Activated CD8-positive, alpha-beta T cell treated with anti-CD3 and anti-CD28 coated beads for 36 hours (primary cell): ENCODE results near the gene NOL4L. TPM values are rescaled to one million over a fixed set of nuclear protein-coding genes. Genes with fewer than 3 reads are reported as not detected.
A peak's percentile ranks its signal among the peaks of the same experiment; 100 is the strongest.

ENCODE experiments used
- ATAC-seq: fragments of 200-7000 bp; cut with Tn5 transposase; one replicate; pipeline ENCODE4 v1.10.0; 2021; ENCODE audit warnings: mild to moderate bottlenecking, moderate library complexity
- CTCF ChIA-PET: fragments of 350-600 bp; sonication (Branson Sonifier 250); formaldehyde crosslinking; loops from one replicate; lab custom pipeline; 2021; ENCODE audit warnings: antibody characterized with exemption; lab: Charles Lee
- POLR2A ChIA-PET: fragments of 350-600 bp; sonication (Branson Sonifier 250); formaldehyde crosslinking; loops from one replicate; lab custom pipeline; 2021; ENCODE audit warnings: antibody characterized with exemption; lab: Charles Lee
- DNase-seq: peaks from one replicate; pipeline ENCODE4 v3.0.0-alpha.2; 2020
- H3K27ac Mint-ChIP-seq: one replicate; pipeline ENCODE4 v1.8.0; 2021; ENCODE audit warnings: mild to moderate bottlenecking, mixed read lengths
- H3K27me3 Mint-ChIP-seq: one replicate; pipeline ENCODE4 v1.8.0; 2021; ENCODE audit warnings: mixed read lengths
- H3K36me3 Mint-ChIP-seq: one replicate; pipeline ENCODE4 v1.8.0; 2021; ENCODE audit warnings: low read depth, mixed read lengths
- H3K4me1 Mint-ChIP-seq: one replicate; pipeline ENCODE4 v1.8.0; 2021; ENCODE audit warnings: low read depth, mixed read lengths
- H3K4me3 Mint-ChIP-seq: one replicate; pipeline ENCODE4 v1.8.0; 2021; ENCODE audit warnings: mild to moderate bottlenecking, moderate library complexity, mixed read lengths
- H3K9me3 Mint-ChIP-seq: one replicate; pipeline ENCODE4 v1.8.0; 2021; ENCODE audit warnings: mixed read lengths
- intact Hi-C: fragments of 100-400 bp; cut with micrococcal nuclease; formaldehyde crosslinking; loops from one replicate; pipeline ENCODE4 v1.10.0; 2022
- total RNA-seq, 2 experiments: library from RNA; stranded (reverse); gene quantifications; one replicate each; pipeline ENCODE4 v1.2.3, GENCODE V29; 2021
- TF ChIP-seq, protein P1 (sequence below): fragments of 200-600 bp; IDR thresholded peaks from one replicate; pipeline ENCODE4 v1.8.0; 2022; ENCODE audit warnings: antibody characterized with exemption, mild to moderate bottlenecking

The NOL4L gene
- total RNA-seq, 2 experiments from 2014 or later: 23.3 to 23.9 TPM

DNA sequence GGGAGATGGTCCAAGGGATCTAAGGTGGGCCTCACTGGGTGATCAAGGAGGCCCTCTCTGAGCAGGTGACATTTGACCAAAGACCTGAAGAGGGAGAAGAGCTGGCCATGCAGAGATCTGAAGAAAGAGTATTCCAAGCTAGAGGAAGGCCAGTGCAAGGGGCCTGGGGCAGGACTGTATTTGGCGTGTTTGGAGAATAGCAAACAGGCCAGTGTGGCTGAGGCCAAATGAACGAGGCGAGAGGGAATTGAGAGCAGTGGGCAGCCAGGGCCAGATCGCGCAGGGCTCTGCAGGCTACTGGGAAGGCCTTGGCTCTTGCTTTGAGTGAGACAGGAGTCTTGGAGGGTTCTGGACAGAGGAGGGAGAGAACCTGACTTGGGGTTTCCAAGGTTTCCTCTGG is 9.3 kb downstream of the NOL4L start:
- TF ChIP-seq, protein P1, sequence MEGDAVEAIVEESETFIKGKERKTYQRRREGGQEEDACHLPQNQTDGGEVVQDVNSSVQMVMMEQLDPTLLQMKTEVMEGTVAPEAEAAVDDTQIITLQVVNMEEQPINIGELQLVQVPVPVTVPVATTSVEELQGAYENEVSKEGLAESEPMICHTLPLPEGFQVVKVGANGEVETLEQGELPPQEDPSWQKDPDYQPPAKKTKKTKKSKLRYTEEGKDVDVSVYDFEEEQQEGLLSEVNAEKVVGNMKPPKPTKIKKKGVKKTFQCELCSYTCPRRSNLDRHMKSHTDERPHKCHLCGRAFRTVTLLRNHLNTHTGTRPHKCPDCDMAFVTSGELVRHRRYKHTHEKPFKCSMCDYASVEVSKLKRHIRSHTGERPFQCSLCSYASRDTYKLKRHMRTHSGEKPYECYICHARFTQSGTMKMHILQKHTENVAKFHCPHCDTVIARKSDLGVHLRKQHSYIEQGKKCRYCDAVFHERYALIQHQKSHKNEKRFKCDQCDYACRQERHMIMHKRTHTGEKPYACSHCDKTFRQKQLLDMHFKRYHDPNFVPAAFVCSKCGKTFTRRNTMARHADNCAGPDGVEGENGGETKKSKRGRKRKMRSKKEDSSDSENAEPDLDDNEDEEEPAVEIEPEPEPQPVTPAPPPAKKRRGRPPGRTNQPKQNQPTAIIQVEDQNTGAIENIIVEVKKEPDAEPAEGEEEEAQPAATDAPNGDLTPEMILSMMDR: no peak
- ChIA-PET CTCF (no interaction called here), POLR2A (interaction anchor here (1.2 to 1.7 kb wide), 2 partner anchors 32 to 36 kb away, joined by 3 to 8 read pairs; no protein-coding TSS in a partner anchor)
- no peak for DNase-seq
- no peak overlapping the region for H3K27ac Mint-ChIP-seq
- H3K27me3 Mint-ChIP-seq: no peaks in the 10 kb centered on the region
- intact Hi-C loops: loop anchor here (5.0 kb wide), 1 partner anchor 34 kb away; no protein-coding TSS in a partner anchor
- H3K9me3 Mint-ChIP-seq: no peaks in the 10 kb centered on the region
- H3K4me1 Mint-ChIP-seq: peaks cover 44% of the 10 kb centered on the region
- no peaks in the 10 kb centered on the region for H3K36me3 Mint-ChIP-seq
- no peak overlapping the region for H3K4me3 Mint-ChIP-seq
- ATAC-seq: no peak

DNA sequence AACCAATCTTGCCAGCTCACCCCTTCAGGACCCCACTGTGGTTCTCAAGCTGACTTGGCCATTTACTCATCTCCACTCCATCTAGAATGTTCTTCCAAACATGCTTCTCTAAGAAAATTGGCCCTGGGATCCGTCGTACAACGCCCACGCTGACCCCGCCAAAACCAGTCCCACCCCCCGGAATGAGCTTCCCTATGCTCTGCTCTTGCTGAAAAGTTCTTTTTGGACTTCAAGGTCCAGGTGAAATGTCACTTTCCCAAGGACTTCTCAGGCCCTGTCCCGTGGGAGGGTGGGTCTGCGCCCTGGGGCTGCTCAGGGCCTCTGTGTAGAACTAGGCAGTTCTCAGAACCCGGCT is 9.9 kb downstream of the NOL4L start:
- H3K4me1 Mint-ChIP-seq: peaks cover 44% of the 10 kb centered on the region
- CTCF ChIA-PET: no interaction called here

DNA sequence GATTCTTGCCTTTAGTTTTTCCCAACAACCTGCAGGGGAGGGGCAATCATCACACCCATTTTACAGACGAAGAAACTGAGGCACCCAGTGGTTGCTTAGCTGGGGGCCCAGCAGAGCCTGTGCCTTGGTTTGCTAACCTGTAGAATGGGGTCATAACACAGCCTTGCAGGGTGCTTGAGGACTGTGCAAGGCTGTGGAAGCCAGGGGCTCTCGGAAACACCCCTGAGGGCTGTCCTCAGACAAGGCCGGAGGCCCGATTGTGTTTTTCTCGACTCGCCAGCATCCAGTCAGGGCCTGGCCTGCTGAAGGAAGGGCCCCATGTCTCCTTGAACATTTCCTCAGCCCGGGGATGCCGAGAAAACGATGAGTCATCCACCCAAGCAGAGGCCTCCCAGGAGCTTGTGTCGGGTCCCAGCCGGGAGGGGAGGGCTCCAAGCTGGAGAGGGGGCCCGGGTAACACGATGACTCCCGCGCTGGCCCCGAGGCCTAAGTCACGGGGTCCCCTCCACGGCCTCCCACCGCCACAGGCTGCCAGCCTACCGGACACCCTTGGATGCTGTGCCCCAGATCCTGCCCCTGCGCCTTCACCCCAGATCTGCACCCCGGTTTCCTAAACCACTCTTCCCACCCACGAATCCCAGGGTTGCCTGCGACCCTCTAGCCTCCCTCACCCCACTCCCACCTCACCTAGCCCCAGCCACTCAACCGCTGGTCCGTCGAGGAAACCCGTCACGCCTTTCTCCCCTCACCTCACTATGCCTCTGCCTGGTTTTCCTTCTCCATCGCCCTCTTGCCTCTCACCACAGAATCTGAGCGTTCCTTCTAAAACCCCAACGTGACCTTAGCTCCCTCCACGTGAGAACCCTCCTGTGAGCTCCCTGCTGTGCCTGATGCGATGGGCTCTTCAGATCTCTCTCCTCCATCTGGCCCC is 10.6 kb downstream of the NOL4L start:
- ChIA-PET CTCF (interaction anchor here (0.7 to 2.4 kb wide), 5 partner anchors 11 to 78 kb away, joined by 3 to 11 read pairs (median 5); no protein-coding TSS in a partner anchor), POLR2A (interaction anchor here (0.9 to 2.2 kb wide), 6 partner anchors 10 to 40 kb away, joined by 3 to 10 read pairs (median 6); partner anchors contain the start of gene NOL4L)
- ATAC-seq (peak; percentile 68), DNase-seq (peak; percentile 65)
- Mint-ChIP-seq H3K4me1 (peaks cover 46% of the 10 kb centered on the region), H3K36me3 (no peaks in the 10 kb centered on the region), H3K9me3 (no peaks in the 10 kb centered on the region), H3K4me3 (no peak overlapping the region), H3K27ac (no peak overlapping the region), H3K27me3 (no peaks in the 10 kb centered on the region)
- intact Hi-C loops: loop anchor here (5.0 kb wide), 1 partner anchor 32 kb away; no protein-coding TSS in a partner anchor
- TF ChIP-seq, protein P1: no peak

More for the DNA sequence above, 9.9 kb downstream of the NOL4L start:
- POLR2A ChIA-PET: interaction anchor here (0.9 to 2.2 kb wide), 4 partner anchors 10 to 40 kb away, joined by 3 to 10 read pairs (median 6); partner anchors contain the start of gene NOL4L
- ATAC-seq (no peak), DNase-seq (no peak)
- no peak overlapping the region for H3K27ac Mint-ChIP-seq
- TF ChIP-seq, protein P1: no peak
- intact Hi-C loops: loop anchor here (5.0 kb wide), 1 partner anchor 33 kb away; no protein-coding TSS in a partner anchor
- no peaks in the 10 kb centered on the region for H3K9me3 Mint-ChIP-seq
- no peak overlapping the region for H3K4me3 Mint-ChIP-seq
- no peaks in the 10 kb centered on the region for H3K36me3 Mint-ChIP-seq
- H3K27me3 Mint-ChIP-seq: no peaks in the 10 kb centered on the region

DNA sequence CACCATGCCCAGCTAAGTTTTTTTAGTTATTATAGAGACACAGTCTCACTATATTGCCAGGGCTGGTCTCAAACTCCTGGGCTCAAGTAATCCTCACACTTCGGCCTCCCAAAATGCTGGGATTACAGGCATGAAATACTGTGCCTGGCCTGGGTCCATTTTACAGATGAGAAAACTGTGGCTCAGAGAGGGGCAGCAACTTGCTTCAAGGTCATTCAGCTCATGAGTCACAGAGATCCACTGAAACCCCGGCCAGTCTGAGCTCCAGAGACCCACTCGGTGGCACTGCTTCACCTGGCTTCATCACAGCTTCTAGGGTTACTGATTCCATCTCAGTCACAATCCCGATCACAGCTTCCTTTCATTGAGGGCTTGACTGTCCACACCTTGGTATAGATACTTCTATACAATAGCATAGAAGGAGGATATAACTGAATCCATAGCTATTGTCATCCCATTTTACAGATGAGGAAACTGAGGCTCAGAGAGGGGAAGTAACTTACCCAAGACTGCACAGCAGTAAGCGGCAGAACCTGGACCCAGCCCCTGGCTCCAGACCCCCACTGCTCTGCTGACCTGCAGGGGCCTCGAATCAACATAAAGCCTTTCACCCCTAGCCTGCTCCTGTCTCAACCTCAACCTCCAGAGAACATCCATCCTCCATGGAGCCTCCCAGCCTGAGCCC is 11.8 kb downstream of the NOL4L start:
- ATAC-seq (no peak), DNase-seq (no peak)
- Mint-ChIP-seq H3K36me3 (no peaks in the 10 kb centered on the region), H3K9me3 (no peaks in the 10 kb centered on the region), H3K27ac (no peak overlapping the region), H3K4me3 (no peak overlapping the region), H3K4me1 (peaks cover 47% of the 10 kb centered on the region), H3K27me3 (no peaks in the 10 kb centered on the region)
- ChIA-PET POLR2A (interaction anchor here (0.6 to 2.2 kb wide), 8 partner anchors 9 to 38 kb away, joined by 3 to 10 read pairs (median 4); partner anchors contain the start of gene NOL4L), CTCF (interaction anchor here (1.3 to 2.4 kb wide), 3 partner anchors 9 to 80 kb away, joined by 5 to 11 read pairs (median 6); no protein-coding TSS in a partner anchor)
- intact Hi-C loops: no loop called here
- TF ChIP-seq, protein P1: no peak
